ENCODE data around the gene FXYD6. TPM values are rescaled to one million over a fixed set of nuclear protein-coding genes. Genes with fewer than 3 reads are reported as not detected.

FXYD6 gene
- total RNA-seq, 6 experiments from 2014 or later, result not detected

DNA sequence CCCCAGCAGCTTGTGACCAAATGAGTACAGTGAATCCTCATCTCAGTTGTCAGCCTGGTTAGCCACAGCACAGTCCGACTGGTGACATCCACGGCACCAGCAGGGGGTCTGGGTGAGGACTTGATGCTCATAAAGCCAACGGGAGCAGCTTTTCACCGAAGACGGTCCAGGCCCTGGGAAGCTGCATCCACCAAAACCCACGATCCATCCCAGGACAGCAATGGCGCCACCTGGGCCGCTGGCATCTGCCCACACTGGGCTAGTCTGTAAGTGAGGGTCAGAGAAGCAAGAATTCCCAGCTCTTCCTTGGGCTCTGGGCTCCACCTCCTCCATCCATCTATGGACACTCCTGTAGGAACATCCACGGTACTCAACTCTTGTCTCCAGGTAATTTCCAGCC lies 25.1 kb upstream of the FXYD6 start:
- no peak overlapping the region for H3K4me3 Mint-ChIP-seq
- no peak for DNase-seq
- no peaks in the 10 kb centered on the region for H3K9me3 Mint-ChIP-seq
- H3K36me3 Mint-ChIP-seq (ENCODE audit: low read depth), result no peaks in the 10 kb centered on the region
- H3K27me3 Mint-ChIP-seq (ENCODE audit: insufficient read depth), result peaks cover 23% of the 10 kb centered on the region
- no peak overlapping the region for H3K27ac Mint-ChIP-seq
- TF ChIP-seq, protein P1, sequence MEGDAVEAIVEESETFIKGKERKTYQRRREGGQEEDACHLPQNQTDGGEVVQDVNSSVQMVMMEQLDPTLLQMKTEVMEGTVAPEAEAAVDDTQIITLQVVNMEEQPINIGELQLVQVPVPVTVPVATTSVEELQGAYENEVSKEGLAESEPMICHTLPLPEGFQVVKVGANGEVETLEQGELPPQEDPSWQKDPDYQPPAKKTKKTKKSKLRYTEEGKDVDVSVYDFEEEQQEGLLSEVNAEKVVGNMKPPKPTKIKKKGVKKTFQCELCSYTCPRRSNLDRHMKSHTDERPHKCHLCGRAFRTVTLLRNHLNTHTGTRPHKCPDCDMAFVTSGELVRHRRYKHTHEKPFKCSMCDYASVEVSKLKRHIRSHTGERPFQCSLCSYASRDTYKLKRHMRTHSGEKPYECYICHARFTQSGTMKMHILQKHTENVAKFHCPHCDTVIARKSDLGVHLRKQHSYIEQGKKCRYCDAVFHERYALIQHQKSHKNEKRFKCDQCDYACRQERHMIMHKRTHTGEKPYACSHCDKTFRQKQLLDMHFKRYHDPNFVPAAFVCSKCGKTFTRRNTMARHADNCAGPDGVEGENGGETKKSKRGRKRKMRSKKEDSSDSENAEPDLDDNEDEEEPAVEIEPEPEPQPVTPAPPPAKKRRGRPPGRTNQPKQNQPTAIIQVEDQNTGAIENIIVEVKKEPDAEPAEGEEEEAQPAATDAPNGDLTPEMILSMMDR (IDR thresholded peaks at IDR 0.05), result no peak
- H3K4me1 Mint-ChIP-seq (ENCODE audit: low read depth), result no peaks in the 10 kb centered on the region

GRCh38 chr11:117900720-117901440 lies 24.4 kb upstream of the FXYD6 start:
- no peaks in the 10 kb centered on the region for H3K9me3 Mint-ChIP-seq
- TF ChIP-seq, protein P1 (IDR thresholded peaks at IDR 0.05), result no peak
- no peak overlapping the region for H3K4me3 Mint-ChIP-seq
- H3K27me3 Mint-ChIP-seq (ENCODE audit: insufficient read depth), result peaks cover 28% of the 10 kb centered on the region
- H3K36me3 Mint-ChIP-seq (ENCODE audit: low read depth), result no peaks in the 10 kb centered on the region
- no peak for DNase-seq
- H3K27ac Mint-ChIP-seq, result no peak overlapping the region
- H3K4me1 Mint-ChIP-seq (ENCODE audit: low read depth), result no peaks in the 10 kb centered on the region

DNA sequence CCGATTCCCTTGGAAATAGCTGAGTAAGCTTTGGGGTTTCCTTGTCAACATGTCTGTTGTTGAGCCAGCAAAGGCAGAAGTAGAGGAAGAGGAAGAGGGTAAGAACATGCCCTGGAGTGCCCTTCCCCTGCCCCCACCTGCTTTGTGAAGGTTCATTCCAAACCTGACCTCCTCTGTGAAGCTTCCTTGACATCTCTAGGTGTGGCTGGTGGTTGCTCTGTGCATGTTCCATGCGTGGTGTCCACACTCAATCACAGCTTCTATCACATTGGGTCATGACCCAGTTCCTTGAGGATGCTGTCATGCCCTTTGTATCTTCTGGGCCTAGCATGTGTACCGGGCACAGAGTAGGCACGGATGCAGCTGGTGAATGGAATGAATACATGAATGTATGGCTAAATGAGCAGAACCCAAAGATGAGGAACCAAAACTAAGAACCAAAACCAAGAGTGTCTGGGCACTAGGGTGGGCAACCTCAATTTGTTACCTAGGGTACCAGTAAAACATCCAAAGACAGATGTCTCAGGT lies 23.7 kb upstream of the FXYD6 start:
- TF ChIP-seq, protein P1 (IDR thresholded peaks at IDR 0.05), result no peak
- no peaks in the 10 kb centered on the region for H3K36me3 Mint-ChIP-seq (ENCODE audit: low read depth)
- peaks cover 28% of the 10 kb centered on the region for H3K27me3 Mint-ChIP-seq (ENCODE audit: insufficient read depth)
- no peaks in the 10 kb centered on the region for H3K4me1 Mint-ChIP-seq (ENCODE audit: low read depth)
- no peak overlapping the region for H3K4me3 Mint-ChIP-seq
- no peak for DNase-seq
- no peaks in the 10 kb centered on the region for H3K9me3 Mint-ChIP-seq
- H3K27ac Mint-ChIP-seq, result no peak overlapping the region

- no peak for DNase-seq
- Mint-ChIP-seq H3K4me1 (ENCODE audit: low read depth) (no peaks in the 10 kb centered on the region), H3K36me3 (ENCODE audit: low read depth) (no peaks in the 10 kb centered on the region), H3K27me3 (ENCODE audit: insufficient read depth) (peaks cover 34% of the 10 kb centered on the region), H3K27ac (no peak overlapping the region), H3K9me3 (no peaks in the 10 kb centered on the region), H3K4me3 (no peak overlapping the region)
- TF ChIP-seq, protein P1 (IDR thresholded peaks at IDR 0.05), result no peak
Observed at GRCh38 chr11:117898059-117898458, 21.6 kb upstream of the FXYD6 start.

GRCh38 chr11:117892651-117893050 lies 16.2 kb upstream of the FXYD6 start:
- TF ChIP-seq, protein P1 (IDR thresholded peaks at IDR 0.05), result no peak
- H3K4me1 Mint-ChIP-seq (ENCODE audit: low read depth), result no peaks in the 10 kb centered on the region
- H3K27ac Mint-ChIP-seq, result no peak overlapping the region
- peaks cover 32% of the 10 kb centered on the region for H3K27me3 Mint-ChIP-seq (ENCODE audit: insufficient read depth)
- no peak overlapping the region for H3K4me3 Mint-ChIP-seq
- no peaks in the 10 kb centered on the region for H3K36me3 Mint-ChIP-seq (ENCODE audit: low read depth)
- no peaks in the 10 kb centered on the region for H3K9me3 Mint-ChIP-seq
- no peak for DNase-seq

All from HFFc6 (cell line).